ENCODE measurements around the gene FRAT1. TPM values are rescaled to one million over a fixed set of nuclear protein-coding genes. Genes with fewer than 3 reads are reported as not detected.

The FRAT1 gene
- total and polyA plus RNA-seq, 2 of the 13 experiments (the other 11 are each of a cell fraction or from before 2014, with no cell fraction given), result 1.7 to 2.3 TPM

DNA sequence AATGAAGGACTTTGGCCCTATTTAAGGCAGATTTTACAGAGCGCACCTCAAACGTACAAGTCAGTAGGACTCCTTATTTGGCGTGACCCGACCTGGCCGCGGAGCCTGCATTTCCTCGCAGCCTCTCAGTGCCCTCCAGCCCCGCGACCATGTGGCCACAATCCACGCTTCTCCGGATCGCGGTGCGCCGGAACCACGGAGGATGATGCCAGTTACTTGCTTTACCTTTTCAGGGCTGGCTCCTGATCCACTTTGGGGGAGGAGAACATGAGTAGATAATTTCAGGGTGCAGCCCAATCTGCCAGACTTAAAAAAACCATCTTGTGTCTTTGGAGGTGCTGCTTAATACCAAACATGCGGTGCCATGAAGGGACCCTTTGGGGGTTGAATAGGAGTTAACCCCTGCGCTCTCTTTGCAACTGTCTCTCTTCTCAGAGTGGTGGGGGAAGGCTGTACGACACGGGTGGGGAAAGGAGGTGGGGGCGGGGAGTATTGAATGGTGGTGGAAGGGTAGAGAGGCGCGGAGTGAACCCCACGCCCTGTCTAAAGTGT, 1.5 kb downstream of the FRAT1 start:
- in situ Hi-C loops (cut with HindIII; ENCODE audit: extremely low pct_ligation_motif_present, low pct_unique_long_range_greater_than_20kb) (no loop called here), intact Hi-C loops (cut with micrococcal nuclease; ENCODE audit: unreplicated experiment) (no loop called here)
- CTCF ChIA-PET (ENCODE audit: low intra/inter-chr PET ratio, low total read pairs), result interaction anchor here (1.4 to 1.9 kb wide), 2 partner anchors 12 to 42 kb away, joined by 6 read pairs; no protein-coding TSS in a partner anchor
- no peak for DNase-seq (ENCODE audit: low spot score)
- WGBS (ENCODE audit: low lambda C conversion rate), result 30% methylated on average over 19 of the region's 24 CpGs
- peak; percentile 4; the same call in 2 of the 3 replicates for ATAC-seq
- Histone ChIP-seq H3K9me3 (ENCODE audit: low read length) (no peaks in the 10 kb centered on the region), H3K79me2 (ENCODE audit: insufficient read depth, low read length) (no peaks in the 10 kb centered on the region), H3K4me1 (ENCODE audit: insufficient read depth, low read length) (peaks cover 52% of the 10 kb centered on the region), H3K27ac (ENCODE audit: extremely low read length, insufficient read depth, low read length) (peak overlapping the region; percentile 71), H3K9ac (ENCODE audit: insufficient read depth, low read depth, low read length) (peak overlapping the region; percentile 99), H3K36me3 (replicated peaks in 1 of 2; ENCODE audit: control insufficient read depth in 1 of 2, insufficient read depth in 2 of 2, low read length in 2 of 2) (no peaks in the 10 kb centered on the region), H3K4me3 (replicated peaks in 1 of 3; ENCODE audit: insufficient read depth in 1 of 3, low read depth in 2 of 3, low read length in 3 of 3) (peak overlapping the region; percentile 75 to 84 (median 82)), H3K27me3 (ENCODE audit: control insufficient read depth in 1 of 2, insufficient read depth in 2 of 2, low read length in 2 of 2) (peaks cover 0 to 2% of the 10 kb centered on the region in 2 experiments; a peak in 2 of 5 replicates), H4K20me1 (ENCODE audit: insufficient read depth, low read length) (no peaks in the 10 kb centered on the region), H3K4me2 (ENCODE audit: low read depth, low read length) (peak overlapping the region; percentile 96), H2AFZ (ENCODE audit: low read length) (no peak overlapping the region)
- no peak for FAIRE-seq
- BruUV-seq (replicated peaks), result TSS peak; percentile 74
- POLR2A ChIA-PET, result interaction anchor here (1.7 to 3.5 kb wide), 3 partner anchors 10 to 41 kb away, joined by 11 to 98 read pairs (median 12); partner anchors contain the start of gene ARHGAP19
- TF ChIP-seq, protein P1, sequence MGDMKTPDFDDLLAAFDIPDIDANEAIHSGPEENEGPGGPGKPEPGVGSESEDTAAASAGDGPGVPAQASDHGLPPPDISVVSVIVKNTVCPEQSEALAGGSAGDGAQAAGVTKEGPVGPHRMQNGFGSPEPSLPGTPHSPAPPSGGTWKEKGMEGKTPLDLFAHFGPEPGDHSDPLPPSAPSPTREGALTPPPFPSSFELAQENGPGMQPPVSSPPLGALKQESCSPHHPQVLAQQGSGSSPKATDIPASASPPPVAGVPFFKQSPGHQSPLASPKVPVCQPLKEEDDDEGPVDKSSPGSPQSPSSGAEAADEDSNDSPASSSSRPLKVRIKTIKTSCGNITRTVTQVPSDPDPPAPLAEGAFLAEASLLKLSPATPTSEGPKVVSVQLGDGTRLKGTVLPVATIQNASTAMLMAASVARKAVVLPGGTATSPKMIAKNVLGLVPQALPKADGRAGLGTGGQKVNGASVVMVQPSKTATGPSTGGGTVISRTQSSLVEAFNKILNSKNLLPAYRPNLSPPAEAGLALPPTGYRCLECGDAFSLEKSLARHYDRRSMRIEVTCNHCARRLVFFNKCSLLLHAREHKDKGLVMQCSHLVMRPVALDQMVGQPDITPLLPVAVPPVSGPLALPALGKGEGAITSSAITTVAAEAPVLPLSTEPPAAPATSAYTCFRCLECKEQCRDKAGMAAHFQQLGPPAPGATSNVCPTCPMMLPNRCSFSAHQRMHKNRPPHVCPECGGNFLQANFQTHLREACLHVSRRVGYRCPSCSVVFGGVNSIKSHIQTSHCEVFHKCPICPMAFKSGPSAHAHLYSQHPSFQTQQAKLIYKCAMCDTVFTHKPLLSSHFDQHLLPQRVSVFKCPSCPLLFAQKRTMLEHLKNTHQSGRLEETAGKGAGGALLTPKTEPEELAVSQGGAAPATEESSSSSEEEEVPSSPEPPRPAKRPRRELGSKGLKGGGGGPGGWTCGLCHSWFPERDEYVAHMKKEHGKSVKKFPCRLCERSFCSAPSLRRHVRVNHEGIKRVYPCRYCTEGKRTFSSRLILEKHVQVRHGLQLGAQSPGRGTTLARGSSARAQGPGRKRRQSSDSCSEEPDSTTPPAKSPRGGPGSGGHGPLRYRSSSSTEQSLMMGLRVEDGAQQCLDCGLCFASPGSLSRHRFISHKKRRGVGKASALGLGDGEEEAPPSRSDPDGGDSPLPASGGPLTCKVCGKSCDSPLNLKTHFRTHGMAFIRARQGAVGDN (CRISPR knock-in tag; IDR thresholded peaks at IDR 0.05), result peak; percentile 47
- TF ChIP-seq, protein P2, sequence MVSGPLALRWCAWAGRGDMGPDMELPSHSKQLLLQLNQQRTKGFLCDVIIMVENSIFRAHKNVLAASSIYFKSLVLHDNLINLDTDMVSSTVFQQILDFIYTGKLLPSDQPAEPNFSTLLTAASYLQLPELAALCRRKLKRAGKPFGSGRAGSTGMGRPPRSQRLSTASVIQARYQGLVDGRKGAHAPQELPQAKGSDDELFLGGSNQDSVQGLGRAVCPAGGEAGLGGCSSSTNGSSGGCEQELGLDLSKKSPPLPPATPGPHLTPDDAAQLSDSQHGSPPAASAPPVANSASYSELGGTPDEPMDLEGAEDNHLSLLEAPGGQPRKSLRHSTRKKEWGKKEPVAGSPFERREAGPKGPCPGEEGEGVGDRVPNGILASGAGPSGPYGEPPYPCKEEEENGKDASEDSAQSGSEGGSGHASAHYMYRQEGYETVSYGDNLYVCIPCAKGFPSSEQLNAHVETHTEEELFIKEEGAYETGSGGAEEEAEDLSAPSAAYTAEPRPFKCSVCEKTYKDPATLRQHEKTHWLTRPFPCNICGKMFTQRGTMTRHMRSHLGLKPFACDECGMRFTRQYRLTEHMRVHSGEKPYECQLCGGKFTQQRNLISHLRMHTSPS (CRISPR knock-in tag; IDR thresholded peaks at IDR 0.05; ENCODE audit: low read depth), result no peak
- TF ChIP-seq SP140L (CRISPR knock-in tag; IDR thresholded peaks at IDR 0.05; ENCODE audit: borderline replicate concordance) (no peak), ZNF749 (CRISPR knock-in tag; IDR thresholded peaks at IDR 0.05; ENCODE audit: borderline replicate concordance) (no peak), NCOA1 (CRISPR knock-in tag; IDR thresholded peaks at IDR 0.05) (no peak), HNRNPH1 (optimal IDR thresholded peaks at IDR 0.05; ENCODE audit: low read depth, low read length) (no peak), GATAD2A (CRISPR knock-in tag; IDR thresholded peaks at IDR 0.05) (no peak), ZBTB8A (CRISPR knock-in tag; IDR thresholded peaks at IDR 0.05; ENCODE audit: borderline replicate concordance, low read depth) (no peak), SIN3B (IDR thresholded peaks at IDR 0.05; ENCODE audit: low read length) (no peak), NFATC3 (CRISPR knock-in tag; IDR thresholded peaks at IDR 0.05) (no peak), ZNF556 (CRISPR knock-in tag; IDR thresholded peaks at IDR 0.05; ENCODE audit: borderline replicate concordance) (no peak), SRF (IDR thresholded peaks at IDR 0.05; ENCODE audit: low read depth, low read length) (peak; percentile 46; the same call in 1 of the 2 replicates), U2AF1 (optimal IDR thresholded peaks at IDR 0.05; ENCODE audit: low read depth, low read length) (peak; percentile 12), ZNF841 (CRISPR knock-in tag; IDR thresholded peaks at IDR 0.05; ENCODE audit: borderline replicate concordance) (peak; percentile 32; the same call in 1 of the 2 replicates), RNF2 (conservative IDR thresholded peaks at IDR 0.05; ENCODE audit: low read depth) (no peak), EEA1 (CRISPR knock-in tag; IDR thresholded peaks at IDR 0.05; ENCODE audit: borderline replicate concordance) (peak; percentile 5; the same call in 1 of the 2 replicates)
- TF ChIP-seq, protein P3, sequence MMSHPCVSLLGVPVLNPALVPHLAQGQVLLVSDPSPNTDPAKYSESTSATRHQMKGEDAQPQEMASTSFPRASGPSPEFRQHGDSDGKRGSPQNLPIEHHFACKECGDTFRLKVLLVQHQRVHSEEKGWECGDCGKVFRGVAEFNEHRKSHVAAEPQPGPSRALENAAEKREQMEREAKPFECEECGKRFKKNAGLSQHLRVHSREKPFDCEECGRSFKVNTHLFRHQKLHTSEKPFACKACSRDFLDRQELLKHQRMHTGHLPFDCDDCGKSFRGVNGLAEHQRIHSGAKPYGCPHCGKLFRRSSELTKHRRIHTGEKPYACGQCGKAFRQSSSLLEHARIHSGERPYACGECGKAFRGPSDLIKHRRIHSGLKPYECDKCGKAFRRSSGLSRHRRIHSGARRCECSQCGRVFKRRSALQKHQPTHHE (CRISPR knock-in tag; IDR thresholded peaks at IDR 0.05; ENCODE audit: borderline replicate concordance), result no peak
- TF ChIP-seq, protein P4, sequence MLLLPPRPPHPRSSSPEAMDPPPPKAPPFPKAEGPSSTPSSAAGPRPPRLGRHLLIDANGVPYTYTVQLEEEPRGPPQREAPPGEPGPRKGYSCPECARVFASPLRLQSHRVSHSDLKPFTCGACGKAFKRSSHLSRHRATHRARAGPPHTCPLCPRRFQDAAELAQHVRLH (CRISPR knock-in tag; IDR thresholded peaks at IDR 0.05; ENCODE audit: borderline replicate concordance, low read depth), result no peak

Measured in HepG2 (cell line).